Measurements from ENCODE around the gene IYD.

IYD gene

DNA sequence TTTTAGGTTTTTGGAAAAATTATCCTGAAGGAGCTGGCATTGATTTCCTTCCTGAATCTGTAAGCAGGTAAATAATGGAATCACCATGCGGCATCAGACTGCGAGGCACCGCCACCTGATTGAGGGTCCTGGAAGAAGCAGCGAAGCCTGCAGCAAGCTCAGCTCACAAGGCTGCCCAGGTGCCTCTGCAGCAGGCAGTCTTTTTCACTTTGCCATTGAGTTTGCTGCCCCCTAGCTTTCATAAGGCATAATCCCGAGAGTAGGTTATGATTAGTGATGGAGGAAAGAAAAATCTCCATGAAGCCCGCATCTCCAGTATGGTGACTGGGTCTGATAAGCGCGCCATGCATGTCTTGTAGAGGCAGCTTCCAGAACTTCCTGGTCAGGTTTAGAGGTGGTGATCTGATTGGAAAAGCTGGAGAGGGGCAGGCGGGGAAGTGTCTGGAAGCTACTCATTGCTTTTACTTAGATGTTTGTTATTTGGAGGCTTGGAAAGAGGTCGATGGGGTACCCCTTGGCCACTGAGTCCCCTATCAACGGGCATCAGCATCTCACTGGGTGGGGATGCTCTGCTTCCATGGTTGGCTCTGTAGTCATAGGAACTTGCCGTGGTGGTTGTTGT is 26.7 kb downstream of the IYD start:
- peak; percentile 15 for DNase-seq

DNA sequence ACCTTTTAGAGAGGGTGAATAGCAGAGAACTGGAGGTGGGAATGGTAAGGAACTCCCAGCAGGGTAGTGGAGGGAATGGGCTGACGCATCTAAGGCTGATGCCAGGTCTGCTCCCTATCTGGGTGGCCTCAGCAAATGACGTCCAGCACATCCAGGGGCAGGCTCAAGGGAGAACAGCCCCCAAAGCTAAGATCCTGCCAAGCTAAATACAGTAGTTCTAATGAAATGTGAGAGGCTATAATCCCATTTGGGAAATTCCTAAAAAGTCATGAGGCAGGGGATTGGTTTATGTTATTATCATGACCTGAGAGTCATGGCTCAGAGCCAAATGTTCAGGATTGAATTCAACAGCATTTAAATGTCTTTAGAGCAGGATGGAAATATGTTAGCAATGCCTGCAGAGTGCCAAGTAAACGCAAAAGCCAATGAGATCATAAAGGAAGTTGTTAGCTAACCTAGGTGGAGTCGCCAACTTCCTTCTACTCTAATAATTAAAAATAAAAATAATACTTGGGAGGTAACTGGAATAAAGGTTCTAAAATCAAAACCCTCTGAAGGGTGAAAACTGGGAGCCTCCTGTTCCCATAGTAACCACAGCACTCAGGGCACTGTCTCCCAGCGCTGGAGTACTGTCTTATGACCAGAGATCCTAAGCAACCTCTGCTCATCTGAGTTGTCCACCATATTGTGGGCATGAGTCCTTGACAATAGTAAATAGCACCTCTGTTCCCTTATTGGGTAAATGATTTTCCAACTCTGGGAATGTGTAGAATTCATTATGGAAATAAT is 34.8 kb downstream of the IYD start:
- DNase-seq: no peak

DNA sequence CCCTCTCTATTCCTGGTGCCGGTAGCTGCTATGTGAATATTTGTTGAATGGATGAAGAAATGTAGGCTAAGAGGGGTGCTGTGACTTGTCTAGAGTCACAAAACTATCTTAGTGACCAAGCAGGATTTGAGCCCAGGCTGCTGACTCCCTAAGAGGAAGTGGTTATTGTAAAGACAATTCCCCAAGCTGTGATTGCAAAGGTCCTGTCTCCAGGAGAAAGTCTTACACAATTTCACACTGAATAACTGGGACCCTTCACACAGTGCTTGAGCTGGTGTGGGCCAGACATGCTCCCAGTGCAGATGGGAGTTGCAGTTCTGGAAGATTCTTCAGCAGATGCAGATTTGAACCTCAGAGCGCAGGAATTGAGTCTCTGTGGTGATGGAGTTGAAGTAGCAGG is 38.1 kb downstream of the IYD start:
- DNase-seq: no peak

DNA sequence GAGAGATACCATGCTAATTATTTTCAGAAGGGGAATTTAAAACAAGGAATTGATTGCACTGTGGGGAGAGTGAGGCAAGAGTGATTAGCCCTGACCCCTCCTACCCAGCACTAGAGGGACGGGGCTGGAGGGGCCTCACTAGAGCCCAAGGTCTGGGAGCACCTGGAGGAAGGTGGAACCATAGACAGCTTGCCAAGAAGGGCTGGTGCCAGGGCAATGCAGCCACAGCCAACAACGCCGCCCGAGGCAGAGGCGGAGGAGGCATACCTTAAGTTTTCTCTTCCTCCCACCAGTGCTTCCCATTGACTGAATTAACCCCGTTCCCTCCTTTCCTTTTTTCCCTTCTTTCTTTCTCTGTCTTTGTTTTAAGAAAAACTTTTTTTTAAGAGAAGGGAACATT is 40.0 kb downstream of the IYD start:
- no peak for DNase-seq

DNA sequence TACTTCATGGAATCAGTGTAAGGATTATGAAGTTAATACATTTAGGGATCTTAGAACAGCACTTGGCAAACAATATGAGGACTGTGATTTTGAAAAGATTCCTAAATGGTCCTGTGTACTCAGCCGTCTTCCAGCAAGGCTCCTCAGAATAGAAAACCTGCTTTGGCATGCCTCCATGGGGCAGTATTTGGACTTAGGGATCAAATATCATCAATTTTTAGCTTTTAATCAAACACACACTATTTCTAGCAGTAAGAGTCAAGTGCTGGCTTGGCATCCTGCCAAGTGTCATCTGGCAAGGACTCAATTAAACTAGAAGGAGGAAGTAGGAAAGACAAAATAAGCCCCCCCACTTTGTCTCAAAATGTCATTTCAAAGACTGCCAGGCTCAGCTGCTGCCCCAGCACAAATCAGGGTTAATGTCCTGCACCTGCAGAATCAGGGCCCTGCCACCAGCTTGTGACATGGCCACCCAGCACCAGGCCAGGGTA is 40.8 kb downstream of the IYD start:
- DNase-seq: peak; percentile 7

DNA sequence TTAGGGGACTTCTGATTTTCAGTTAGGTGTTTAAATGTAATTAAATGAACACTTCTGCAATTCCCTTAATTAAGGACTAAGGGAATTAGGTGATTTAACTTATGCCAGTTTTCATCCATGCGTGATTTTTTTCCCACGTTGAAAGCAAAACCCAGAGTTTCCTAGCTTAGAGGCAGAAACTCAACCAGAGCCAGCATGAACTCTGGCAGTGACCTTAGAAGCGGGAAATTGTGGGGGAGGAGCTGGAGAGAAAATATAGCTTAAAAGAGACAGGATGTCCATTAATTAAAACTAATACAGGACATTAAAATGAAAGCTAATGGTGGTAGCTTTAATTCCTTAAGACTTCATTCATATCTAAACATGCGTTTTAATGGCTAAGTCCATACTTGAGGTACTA is 41.6 kb downstream of the IYD start:
- no peak for DNase-seq

DNA sequence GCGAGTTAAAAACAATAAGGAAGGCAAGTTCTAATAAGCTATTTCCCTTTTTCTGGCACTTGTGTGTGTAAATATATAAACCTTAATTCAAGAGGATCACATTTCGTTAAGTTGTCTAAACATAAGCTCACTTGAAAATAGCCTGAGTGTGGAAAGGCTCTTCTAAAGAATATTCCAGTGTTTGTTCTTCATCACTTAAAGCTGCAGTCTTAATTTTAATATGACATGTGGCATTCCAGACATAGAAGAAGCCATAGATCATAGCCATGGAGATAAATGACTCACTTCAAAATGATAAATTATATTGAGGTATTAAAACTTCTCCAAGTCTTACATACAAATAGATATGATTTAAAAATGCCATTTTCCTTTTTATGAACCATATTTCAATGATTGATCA is 42.1 kb downstream of the IYD start:
- no peak for DNase-seq

DNA sequence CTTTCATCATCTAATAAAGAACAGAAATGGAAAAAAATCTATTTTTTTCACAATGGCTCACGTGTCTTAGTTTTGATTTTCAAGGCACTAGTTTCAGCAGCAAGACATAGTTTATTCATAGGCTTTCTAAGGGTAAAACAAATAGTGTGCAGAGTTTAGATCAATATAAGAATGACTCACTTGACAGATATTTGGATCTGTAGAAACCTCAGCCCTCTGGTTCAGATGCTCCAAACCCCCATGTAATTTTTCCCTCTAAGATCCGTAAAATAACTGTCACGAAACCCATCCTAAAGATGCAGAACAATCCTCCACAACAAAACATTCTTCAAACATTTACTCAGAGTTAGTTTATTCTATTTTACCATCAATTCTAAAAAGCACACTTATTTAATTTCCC is 43.4 kb downstream of the IYD start:
- no peak for DNase-seq

DNA sequence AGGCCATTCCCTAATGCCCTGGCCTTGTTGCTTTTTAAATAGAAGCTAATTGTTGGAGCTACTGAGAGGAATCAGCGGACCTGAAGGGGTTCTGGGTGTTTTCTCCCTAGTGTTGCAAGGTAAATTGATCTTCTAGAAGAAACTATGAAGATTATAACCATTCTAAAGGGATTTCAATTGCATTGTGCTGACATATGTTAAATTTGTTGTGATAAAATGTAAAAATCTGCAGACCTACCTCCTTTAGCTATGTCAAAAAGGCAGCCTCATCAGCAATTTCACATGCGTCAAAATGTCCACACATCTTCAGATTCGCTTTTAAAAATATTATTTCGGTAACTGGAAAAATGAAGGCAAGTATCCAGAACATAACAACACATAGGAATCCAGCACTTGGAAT is 44.4 kb downstream of the IYD start:
- no peak for DNase-seq

DNA sequence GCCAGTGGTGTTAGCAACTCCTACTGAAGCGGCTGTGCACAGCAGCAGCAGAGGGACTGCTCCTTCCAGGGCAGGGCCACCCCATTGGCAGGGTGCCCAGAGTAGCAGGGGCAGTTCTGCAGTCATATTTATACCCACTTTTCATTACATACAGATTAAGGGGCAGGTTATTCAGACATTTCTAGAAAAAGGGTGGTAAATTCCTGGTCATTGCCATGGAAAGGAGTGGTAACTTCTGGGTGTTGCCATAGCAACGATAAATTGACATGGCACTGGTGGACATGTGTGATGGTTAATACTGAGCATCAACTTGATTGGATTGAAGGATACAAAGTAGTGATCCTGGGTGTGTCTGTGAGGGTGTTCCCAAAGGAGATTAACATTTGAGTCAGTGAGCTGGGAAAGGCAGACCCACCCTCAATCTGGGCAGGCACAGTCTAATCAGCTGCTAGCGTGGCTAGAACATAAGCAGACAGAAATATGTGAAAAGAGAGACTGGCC is 45.0 kb downstream of the IYD start:
- no peak for DNase-seq

DNA sequence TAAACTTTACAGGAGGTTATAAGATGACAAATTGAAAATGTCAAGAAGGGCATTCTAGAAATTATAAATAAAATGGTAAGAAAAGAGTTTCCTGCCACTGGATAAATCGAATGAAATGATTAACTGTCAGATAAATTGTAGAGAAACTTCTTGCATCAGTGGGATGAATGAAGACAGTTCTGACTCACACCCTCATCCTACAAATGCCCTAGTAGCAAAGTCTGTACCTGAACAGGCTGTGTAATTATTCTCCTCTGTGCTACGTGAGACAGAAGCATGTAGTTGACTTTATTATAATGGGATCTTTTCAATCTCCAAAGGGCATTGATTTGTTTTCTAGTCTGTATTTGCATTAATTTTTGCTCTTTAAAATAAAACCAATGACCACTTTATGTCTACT is 47.3 kb downstream of the IYD start:
- no peak for DNase-seq

DNA sequence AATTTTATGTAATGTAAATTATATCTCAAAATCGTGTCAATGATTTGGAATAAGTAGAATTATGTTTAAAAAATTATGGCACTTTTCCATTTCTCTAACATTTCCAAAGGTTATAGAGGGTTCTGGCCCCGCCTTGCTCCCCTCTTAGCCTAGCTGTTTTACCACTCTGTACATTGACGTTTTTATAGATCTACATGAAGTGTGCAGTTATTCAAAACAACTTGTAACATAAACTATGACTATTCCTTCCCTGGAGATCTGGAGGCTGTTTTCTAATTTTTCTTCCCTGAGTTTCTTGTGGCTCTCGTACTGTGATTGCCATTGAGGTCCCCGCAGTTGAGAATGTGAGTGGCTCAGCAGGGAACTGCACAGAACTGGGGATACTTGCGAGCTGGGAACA is 48.4 kb downstream of the IYD start:
- DNase-seq: no peak

DNA sequence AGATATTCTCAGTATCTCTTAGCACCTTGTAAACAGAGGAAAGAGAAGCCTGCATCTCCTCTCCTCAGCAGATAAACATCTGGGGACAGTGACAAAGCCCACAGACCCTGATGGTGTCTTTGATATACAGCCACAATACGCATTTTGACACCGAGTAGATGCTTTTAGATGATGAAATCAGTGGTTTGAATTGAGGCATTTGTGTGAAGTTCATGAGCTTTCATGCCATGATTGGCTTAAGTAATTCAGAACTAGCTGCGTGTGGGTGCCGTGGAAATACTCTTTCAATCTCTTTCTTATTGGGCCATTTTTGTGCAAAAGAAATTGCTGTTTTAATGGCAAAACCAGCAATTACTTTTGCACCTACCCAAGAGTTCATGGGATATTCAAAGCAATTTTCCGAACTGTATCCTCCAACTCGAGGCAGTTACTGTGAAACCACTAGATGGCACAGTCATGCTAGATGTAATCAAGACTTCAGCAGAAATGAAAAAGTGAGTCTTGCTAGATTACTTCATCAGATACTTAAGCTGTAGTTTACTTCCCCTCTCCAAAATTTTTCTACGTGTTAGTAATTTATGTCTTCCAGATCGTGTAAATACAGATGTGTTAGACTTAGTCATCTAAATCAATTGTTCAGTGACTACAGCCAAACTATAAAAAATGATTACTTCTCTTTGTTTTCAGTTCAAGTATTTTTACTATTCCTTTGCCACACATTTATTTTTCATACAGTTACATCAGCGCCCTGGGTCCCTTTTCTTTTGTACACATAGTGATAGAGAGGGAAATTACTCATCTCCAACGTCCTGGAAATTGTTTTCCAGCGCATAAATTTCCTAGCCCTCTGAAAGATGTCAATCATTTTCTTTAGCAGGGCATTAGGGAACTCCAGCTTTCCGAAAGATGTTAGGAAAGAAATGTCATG is 49.4 kb downstream of the IYD start:
- peak; percentile 52 for DNase-seq

DNA sequence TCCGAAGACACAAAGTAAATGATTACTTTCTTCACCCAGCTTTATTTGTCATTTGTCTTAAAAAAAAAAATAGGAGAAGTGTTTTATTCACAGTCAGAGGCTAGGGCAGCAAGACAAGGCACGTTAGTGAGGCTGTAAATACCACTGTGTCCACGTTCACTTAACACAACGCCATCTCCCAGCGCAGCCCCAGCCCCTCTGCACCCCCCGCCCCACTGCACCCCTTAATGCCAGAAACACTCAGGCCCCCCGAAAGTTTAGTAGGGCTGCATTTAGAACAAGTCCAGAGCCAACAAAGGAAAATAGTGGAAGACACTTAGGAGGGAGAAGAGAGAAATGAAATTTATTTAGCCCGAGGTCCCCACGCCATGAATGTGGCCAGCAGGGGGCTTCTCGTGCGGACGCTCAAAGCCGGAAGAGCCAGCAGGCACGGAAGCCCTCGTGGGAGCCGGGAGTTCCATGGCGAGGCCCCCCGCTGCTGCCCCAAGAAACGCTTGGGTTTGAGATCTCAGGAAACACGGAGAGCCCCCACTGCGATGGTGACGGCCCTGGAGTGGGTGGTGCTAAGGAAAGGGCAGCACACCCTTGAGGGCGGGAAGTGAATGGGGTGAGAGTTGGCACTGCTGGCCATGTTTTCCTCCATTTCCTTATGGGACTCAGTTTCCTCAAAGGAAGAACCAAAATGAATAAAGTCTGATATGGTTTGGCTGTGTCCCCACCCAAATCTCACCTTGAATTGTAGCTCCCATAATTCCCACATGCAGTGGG is 50.2 kb downstream of the IYD start:
- peak; percentile 9 for DNase-seq

DNA sequence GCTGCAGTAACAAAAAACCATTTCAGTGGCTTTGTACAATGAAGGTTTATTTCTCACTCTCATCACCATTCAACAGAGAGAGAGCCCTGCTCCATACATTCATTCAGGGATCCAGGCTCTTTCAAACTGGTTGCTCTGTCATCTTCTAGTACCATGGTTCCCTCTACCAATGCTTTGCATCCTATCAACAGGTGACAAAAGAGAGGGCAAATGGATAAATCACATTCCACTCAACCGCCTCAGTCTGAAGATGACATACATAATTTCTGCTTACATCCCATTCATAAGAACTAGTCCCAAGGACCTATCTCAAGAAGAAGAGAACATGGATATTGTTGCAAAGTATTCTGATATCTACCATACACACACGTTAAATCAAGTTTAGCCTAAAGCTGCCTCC is 51.6 kb downstream of the IYD start:
- DNase-seq: no peak

DNA sequence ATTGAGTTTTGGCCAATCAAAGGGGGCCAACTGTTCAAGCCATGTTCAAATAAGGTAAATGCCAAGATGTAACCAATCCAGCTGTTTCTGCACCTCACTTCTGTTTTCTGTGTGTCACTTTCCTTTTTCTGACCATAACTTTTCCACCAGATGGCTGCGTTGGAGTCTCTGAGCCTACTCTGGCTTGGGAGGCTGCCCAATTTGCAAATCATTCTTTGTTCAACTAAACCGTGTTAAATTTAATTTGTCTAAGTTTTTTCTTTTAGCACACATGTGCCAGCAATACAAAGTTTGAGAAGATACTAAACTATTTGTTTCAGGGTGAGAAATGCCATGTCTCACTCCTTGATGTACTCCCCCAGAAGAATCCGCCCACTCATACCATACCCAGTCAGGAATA is 52.1 kb downstream of the IYD start:
- no peak for DNase-seq

DNA sequence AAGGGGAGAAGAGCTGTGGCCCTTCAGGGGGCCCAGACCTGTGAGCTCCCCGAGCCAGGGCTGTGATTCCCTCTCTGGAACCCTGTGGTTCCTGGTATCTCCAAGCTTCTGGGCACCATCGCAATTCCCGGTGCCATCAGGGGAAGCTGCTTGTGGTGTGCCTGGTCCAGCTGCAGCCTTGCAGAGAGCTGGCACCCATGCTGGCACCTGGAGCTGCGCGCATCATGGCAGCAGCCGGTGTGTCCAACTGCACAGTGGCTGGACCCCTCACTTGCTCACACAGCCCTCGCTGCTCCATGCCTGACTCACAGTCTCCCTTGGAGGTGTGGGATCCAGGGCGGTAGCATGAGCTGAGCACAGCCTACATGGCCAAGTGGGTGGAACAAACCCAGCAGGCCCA is 56.7 kb downstream of the IYD start:
- DNase-seq: no peak

DNA sequence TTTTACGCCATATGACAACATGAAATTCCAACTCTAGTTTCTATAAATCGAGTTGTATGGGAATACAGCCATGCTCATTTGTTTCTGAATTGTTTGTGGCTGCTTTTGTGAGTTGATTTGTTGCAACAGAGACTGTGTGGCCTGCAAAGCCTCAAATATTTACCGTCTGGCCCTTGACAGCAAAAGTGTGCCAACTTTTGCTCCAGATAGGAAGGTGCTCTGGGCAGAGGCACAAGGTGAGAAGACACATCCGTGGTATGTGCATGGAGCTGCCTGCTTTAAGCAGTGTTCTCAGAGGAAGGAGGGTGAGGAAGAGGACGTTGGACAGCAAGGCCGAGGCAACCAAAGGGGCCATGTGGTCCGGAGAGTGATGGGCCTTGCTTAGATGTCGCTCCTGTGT is 57.4 kb downstream of the IYD start:
- no peak for DNase-seq

DNA sequence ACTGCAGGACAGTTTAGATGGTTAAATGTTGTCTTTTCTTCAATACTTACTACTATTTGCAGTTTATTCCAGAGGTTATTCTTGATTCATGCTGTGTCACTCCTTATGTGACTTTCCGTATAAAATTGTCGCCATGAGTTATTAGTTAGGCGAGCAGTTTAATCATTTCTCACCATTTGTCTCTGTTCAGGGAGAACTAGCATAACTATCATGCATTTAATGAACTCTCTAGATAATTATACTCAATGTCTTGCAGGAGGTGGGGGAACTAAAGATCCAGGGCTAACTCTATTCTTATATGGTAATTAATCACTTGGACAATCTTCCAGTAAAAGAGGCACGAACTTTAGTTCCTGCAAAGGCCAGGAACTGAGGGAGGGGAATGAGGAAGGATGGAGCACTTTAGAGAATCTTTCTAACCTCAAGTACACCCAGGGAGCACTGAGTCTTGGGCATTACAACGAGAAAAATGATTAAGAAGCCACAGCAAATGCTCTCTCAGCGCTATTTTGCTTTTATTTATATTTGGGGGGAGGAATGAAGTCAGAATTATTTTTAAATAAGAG is 58.3 kb downstream of the IYD start:
- DNase-seq: no peak

DNA sequence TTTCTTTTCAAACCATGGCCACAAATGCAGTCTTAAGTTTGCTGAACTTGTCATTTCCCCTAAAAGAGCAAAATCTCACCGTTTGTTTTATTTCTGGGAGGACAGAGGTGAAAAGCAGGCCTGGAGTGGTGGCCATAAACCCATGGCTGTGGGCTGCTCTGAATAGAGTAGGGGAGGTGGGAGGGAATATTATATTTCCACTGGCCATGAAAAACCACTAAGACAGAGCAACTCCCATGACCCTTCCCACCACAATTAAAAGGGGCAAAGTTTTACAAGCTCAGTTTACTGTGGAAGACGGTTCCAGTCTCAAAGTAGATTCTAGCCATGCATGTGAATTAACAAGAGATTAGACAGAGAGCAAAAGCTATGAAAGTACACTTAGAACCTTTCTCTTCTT is 59.0 kb downstream of the IYD start:
- DNase-seq: no peak

DNA sequence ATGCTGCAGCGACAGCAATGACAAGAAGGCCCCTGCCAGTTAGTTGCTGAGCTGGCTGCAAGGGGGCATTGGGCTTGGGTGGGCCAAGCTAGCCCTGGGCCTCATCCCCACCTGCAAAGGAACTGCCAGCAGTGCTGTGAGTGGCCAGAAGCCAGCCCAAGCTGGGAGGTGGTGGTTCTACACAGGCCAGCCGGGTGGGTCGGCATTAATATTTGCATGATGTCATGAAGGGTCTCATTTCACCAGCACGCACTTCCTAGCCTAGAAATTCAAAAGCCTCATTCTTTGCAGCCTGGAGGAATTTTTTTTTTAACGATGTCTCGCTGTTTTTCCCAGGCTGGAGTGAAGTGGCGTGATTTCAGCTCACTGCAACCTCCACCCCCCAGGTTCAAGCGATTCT is 62.0 kb downstream of the IYD start:
- DNase-seq: no peak

DNA sequence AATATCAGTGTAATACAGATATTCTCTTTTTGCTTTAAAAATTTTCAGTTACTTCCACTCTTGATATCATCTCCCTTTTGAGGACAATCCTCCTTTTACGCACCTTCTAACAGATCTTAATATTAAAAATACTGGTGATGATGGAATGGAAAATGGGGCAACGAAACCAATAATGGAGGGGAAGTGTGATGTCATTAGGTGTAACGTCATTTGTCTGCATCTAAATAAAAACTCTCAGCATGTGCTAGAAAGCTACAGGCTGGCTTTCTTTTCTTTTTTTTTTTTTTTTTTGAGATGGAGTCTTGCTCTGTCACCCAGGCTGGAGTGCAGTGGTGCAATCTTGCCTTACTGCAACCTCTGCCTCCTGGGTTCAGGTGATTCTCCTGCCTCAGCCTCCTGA is 66.5 kb downstream of the IYD start:
- no peak for DNase-seq
